Activated T-helper 1 cell treated with anti-CD3 and anti-CD28 coated beads, Interleukin-12 subunit alpha, Interleukin-12 subunit beta, Interleukin-2, Interleukin-4 antibody, amounts not matched to agents 30 ng/mL and 10 ng/mL and 1 ng/mL, durations not matched to agents 14 hours and 24 hours and 36 hours (primary cell): ENCODE data around the gene SLC16A10. TPM values are rescaled to one million over a fixed set of nuclear protein-coding genes. Genes with fewer than 3 reads are reported as not detected.

ENCODE experiments used
- DNase-seq: peaks from one replicate; pipeline ENCODE4 v3.0.0; 2021; ENCODE audit warnings: low spot score
- H3K27ac Mint-ChIP-seq: one replicate; pipeline ENCODE4 v1.8.0; 2021; ENCODE audit warnings: mild to moderate bottlenecking, mixed read lengths
- H3K27me3 Mint-ChIP-seq: one replicate; pipeline ENCODE4 v1.8.0; 2022; ENCODE audit warnings: mild to moderate bottlenecking, moderate library complexity, mixed read lengths; ENCODE audit not compliant: insufficient read depth
- H3K36me3 Mint-ChIP-seq: one replicate; pipeline ENCODE4 v1.8.0; 2021; ENCODE audit warnings: low read depth, mixed read lengths
- H3K4me1 Mint-ChIP-seq: one replicate; pipeline ENCODE4 v1.8.0; 2021; ENCODE audit warnings: low read depth, mixed read lengths
- H3K4me3 Mint-ChIP-seq: one replicate; pipeline ENCODE4 v1.8.0; 2021; ENCODE audit warnings: mild to moderate bottlenecking, moderate library complexity, mixed read lengths
- H3K9me3 Mint-ChIP-seq: one replicate; pipeline ENCODE4 v1.8.0; 2021; ENCODE audit warnings: mixed read lengths
- intact Hi-C: fragments of 100-400 bp; cut with micrococcal nuclease; formaldehyde crosslinking; loops from one replicate; pipeline ENCODE4 v1.15.1; 2024
- total RNA-seq: library from RNA; stranded (reverse); gene quantifications from 2 replicates; pipeline ENCODE4 v1.2.3, GENCODE V29; 2022

The SLC16A10 gene
- total RNA-seq, 1 donor from 2014 or later, result 2.8 TPM

DNA sequence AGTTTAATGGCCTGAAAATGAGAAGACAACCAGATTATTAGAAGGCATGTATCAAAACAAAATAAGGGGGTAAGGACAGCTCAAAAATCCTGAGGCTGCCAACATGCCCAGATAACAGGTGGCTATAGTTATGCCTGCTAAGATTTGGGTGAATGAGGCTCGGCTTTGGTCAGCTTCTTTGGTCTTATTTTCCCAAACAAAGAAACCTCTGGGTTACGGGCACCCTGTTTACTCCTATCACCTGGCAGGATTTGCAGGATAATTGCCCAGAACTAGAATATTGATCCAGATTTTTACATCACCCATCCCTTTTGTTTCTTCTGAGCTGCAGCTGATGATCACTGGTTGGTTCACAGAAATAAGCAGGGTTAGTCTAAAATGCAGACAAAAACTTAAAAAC, 74.3 kb downstream of the SLC16A10 start:
- H3K4me1 Mint-ChIP-seq, result peaks cover 6% of the 10 kb centered on the region
- H3K27ac Mint-ChIP-seq, result no peak overlapping the region
- intact Hi-C loops, result no loop called here
- no peak overlapping the region for H3K4me3 Mint-ChIP-seq
- H3K9me3 Mint-ChIP-seq, result peaks cover 35% of the 10 kb centered on the region
- H3K27me3 Mint-ChIP-seq, result no peaks in the 10 kb centered on the region
- DNase-seq, result no peak
- no peaks in the 10 kb centered on the region for H3K36me3 Mint-ChIP-seq

DNA sequence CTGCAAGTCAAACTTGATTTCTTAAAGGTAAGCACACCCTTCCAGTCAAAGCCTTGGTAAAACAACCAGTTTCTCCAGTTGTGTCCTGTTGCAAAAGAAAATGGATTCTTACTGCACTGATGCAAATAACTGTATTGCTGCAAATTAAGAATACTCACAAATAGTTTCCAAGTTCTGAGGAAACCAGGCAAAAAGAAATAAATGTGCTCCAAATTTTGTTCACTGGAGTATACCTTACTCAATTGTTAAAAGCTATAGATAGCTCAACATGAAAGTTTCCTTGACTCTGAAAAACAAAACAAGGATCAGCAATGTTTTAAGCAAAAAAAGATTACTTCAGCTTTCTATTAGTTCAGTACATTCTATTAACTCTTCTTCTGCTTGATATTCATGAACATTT, 75.2 kb downstream of the SLC16A10 start:
- intact Hi-C loops, result no loop called here
- Mint-ChIP-seq H3K4me1 (peaks cover 6% of the 10 kb centered on the region), H3K9me3 (peaks cover 35% of the 10 kb centered on the region), H3K27me3 (no peaks in the 10 kb centered on the region), H3K27ac (no peak overlapping the region), H3K36me3 (no peaks in the 10 kb centered on the region), H3K4me3 (no peak overlapping the region)
- DNase-seq, result no peak

DNA sequence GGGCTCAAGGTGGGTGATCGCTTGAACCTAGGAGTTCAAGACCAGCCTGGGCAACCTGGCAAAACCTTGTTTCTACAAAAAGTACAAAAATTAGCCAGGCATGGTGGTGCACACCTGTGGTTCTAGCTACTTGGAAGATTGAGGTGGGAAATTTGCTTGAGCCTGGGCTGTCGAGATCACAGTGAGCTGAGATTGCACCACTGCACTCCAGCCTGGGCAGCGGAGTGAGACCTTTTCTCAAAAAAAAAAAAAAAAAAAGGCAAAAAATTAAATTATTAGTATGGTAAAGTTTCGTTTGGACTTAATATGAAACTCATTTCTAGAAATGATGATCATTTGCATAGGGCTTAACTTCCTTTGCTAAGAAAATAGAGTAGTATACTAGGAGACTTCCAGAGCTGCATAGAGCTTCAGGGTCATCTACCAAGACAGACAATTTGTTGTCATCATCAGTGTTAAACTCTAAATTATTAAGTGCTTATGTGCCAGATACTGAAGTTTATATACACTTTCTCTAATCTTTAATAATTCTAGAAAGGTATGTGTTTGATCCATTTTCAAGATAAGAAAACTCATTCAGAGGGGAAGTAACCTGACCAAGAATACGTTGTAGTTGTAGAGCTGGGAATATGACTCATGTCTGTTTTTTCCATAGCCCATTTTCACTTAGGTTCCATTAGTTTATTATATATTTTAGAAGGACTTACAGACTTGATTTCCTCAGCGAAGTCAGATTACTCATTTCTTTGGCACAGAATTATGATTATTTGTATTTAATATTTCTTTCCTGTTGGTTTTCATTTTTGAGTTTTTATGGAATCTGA, 84.5 kb downstream of the SLC16A10 start:
- Mint-ChIP-seq H3K4me1 (peaks cover 11% of the 10 kb centered on the region), H3K27me3 (peaks cover 5% of the 10 kb centered on the region), H3K4me3 (no peak overlapping the region), H3K9me3 (no peaks in the 10 kb centered on the region), H3K27ac (no peak overlapping the region), H3K36me3 (no peaks in the 10 kb centered on the region)
- intact Hi-C loops, result no loop called here
- no peak for DNase-seq

DNA sequence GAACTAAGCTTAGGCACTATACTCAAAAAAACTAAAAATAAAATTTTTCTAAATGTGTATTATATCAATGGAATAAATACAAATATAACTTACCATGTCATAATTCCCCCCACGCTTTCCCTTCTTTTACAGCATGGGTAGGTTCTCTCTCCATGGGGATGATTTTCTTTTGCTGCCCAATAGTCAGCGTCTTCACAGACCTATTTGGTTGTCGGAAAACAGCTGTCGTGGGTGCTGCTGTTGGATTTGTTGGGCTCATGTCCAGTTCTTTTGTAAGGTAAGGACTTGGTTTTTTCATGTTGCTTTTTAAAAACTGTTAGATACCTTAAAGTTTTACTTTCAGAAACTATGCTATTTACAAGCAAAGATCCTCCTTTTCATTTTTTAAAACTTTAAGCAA, 85.3 kb downstream of the SLC16A10 start:
- H3K9me3 Mint-ChIP-seq, result no peaks in the 10 kb centered on the region
- intact Hi-C loops, result no loop called here
- no peak overlapping the region for H3K4me3 Mint-ChIP-seq
- H3K27ac Mint-ChIP-seq, result no peak overlapping the region
- H3K4me1 Mint-ChIP-seq, result peaks cover 11% of the 10 kb centered on the region
- peaks cover 5% of the 10 kb centered on the region for H3K27me3 Mint-ChIP-seq
- H3K36me3 Mint-ChIP-seq, result no peaks in the 10 kb centered on the region
- DNase-seq, result no peak

DNA sequence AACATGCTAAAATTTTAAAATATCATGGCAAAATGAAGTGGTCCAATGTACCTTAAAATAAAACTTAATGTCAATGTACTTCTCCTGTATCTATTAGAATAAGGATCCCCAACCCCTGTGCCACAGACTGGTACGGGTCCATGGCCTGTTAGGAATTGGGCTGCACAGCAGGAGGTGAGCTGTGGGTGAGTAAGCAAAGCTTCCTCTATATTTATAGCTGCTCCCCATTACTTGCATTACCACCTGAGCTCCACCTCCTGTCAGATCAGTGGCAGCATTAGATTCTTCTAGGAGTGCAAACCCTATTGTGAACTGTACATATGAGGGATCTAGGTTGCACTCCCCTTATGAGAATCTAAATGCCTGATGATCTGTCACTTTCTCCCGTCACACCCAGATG, 86.0 kb downstream of the SLC16A10 start:
- Mint-ChIP-seq H3K4me1 (peaks cover 11% of the 10 kb centered on the region), H3K4me3 (no peak overlapping the region), H3K36me3 (no peaks in the 10 kb centered on the region), H3K27me3 (peaks cover 5% of the 10 kb centered on the region), H3K9me3 (no peaks in the 10 kb centered on the region), H3K27ac (no peak overlapping the region)
- intact Hi-C loops, result no loop called here
- DNase-seq, result no peak

DNA sequence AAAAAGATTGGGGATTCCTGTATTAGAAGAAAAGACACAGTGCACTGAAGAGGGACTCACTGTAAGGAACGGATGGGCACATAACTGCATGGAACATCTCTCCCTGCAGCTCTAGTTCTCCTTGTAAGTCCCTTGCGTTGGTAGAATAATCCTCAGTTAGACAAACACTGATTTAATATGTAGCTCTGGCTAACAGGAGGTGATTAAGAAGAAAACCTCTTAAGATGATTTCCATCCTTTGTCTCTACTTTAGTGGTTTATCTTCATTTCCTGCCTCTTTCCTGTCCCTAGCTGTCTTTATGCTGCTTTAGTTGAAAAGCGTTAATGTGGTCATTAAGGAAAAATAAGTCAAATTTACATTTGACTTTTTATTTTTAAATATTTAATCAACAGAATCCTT, 86.6 kb downstream of the SLC16A10 start:
- H3K27me3 Mint-ChIP-seq, result peaks cover 5% of the 10 kb centered on the region
- peaks cover 11% of the 10 kb centered on the region for H3K4me1 Mint-ChIP-seq
- no peak overlapping the region for H3K27ac Mint-ChIP-seq
- DNase-seq, result no peak
- no peaks in the 10 kb centered on the region for H3K36me3 Mint-ChIP-seq
- intact Hi-C loops, result no loop called here
- no peaks in the 10 kb centered on the region for H3K9me3 Mint-ChIP-seq
- H3K4me3 Mint-ChIP-seq, result no peak overlapping the region

DNA sequence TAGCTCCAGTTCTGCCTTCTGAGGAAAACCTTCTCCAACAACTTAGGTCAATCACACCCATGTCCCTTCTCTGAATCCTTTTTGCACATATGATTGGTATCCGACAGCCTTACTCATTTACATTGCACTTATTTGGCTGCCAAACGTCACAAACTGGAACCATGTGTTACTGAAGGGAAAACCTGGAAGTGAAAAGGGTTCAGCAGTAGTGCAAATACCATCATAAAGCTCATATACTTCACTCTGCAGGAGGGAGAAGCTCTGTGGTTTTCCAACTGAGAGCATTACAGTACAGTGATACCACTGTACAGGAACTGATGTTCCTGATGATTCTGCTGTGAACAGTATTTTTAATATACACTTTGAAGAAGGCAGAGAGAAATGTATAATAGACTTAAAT, 87.8 kb downstream of the SLC16A10 start:
- intact Hi-C loops, result no loop called here
- peaks cover 5% of the 10 kb centered on the region for H3K27me3 Mint-ChIP-seq
- H3K27ac Mint-ChIP-seq, result no peak overlapping the region
- peaks cover 11% of the 10 kb centered on the region for H3K4me1 Mint-ChIP-seq
- H3K9me3 Mint-ChIP-seq, result no peaks in the 10 kb centered on the region
- no peak overlapping the region for H3K4me3 Mint-ChIP-seq
- no peak for DNase-seq
- H3K36me3 Mint-ChIP-seq, result no peaks in the 10 kb centered on the region

DNA sequence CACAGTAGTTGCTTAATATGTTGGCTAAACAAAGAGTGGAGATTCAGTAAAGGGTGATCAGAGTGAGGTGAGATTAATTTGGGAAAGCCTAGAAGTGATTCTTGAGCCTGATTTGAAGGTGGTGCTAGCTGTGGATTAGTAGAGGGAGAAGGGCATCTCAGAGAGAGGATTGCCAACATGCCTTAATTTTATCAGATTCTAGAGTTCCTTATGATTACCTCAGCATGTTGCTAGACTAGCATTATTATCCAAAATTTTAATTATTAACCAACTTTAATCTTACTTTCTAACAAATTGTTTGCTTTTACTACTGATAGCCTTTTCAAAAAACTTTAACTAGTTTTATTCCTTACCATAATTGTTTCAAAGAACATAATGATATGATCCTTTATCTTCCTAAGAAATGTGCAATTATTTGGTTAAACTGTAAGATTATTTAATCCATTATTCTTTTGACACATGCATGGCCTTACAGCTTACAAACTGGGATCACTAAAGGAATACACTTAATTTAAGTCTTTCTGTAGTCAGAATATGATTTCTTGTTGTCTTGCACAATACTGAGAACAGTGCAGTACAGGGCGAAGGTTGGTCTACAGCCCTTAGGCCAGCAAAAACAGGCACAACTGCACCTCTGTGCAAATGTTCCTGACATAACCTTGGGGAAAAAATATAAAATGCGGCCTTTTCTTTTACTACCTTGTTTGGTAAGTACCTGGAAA, 88.9 kb downstream of the SLC16A10 start:
- peaks cover 11% of the 10 kb centered on the region for H3K4me1 Mint-ChIP-seq
- intact Hi-C loops, result no loop called here
- H3K4me3 Mint-ChIP-seq, result no peak overlapping the region
- no peak for DNase-seq
- peaks cover 3% of the 10 kb centered on the region for H3K27me3 Mint-ChIP-seq
- H3K36me3 Mint-ChIP-seq, result no peaks in the 10 kb centered on the region
- H3K27ac Mint-ChIP-seq, result no peak overlapping the region
- no peaks in the 10 kb centered on the region for H3K9me3 Mint-ChIP-seq

DNA sequence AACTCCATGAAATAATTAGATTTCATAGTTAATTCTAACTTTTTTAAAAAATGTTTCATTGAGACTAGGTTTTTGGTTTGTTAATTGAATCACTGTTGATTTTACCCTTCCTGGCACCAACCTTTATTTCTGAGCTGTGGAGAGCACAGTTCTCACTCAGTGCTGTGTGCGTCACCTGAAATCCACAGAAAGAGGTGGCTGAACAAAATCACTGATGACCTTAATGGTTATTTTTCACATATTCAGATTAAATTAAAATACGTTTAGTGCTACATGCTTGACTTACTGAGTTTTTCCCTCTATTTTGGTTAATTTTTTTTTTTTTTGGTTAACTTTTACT, 89.4 kb downstream of the SLC16A10 start:
- no peak overlapping the region for H3K27ac Mint-ChIP-seq
- H3K9me3 Mint-ChIP-seq, result no peaks in the 10 kb centered on the region
- intact Hi-C loops, result no loop called here
- no peaks in the 10 kb centered on the region for H3K36me3 Mint-ChIP-seq
- H3K4me3 Mint-ChIP-seq, result no peak overlapping the region
- no peak for DNase-seq
- no peaks in the 10 kb centered on the region for H3K27me3 Mint-ChIP-seq
- peaks cover 11% of the 10 kb centered on the region for H3K4me1 Mint-ChIP-seq

DNA sequence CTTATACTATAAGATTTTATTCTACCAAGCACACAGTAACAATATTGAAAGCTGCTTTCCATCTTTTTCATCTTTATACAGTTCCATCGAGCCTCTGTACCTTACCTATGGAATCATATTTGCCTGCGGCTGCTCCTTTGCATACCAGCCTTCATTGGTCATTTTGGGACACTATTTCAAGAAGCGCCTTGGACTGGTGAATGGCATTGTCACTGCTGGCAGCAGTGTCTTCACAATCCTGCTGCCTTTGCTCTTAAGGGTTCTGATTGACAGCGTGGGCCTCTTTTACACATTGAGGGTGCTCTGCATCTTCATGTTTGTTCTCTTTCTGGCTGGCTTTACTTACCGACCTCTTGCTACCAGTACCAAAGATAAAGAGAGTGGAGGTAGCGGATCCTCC, 89.8 kb downstream of the SLC16A10 start:
- Mint-ChIP-seq H3K27ac (no peak overlapping the region), H3K4me3 (no peak overlapping the region), H3K9me3 (no peaks in the 10 kb centered on the region), H3K27me3 (no peaks in the 10 kb centered on the region), H3K4me1 (peaks cover 11% of the 10 kb centered on the region), H3K36me3 (no peaks in the 10 kb centered on the region)
- intact Hi-C loops, result no loop called here
- no peak for DNase-seq

DNA sequence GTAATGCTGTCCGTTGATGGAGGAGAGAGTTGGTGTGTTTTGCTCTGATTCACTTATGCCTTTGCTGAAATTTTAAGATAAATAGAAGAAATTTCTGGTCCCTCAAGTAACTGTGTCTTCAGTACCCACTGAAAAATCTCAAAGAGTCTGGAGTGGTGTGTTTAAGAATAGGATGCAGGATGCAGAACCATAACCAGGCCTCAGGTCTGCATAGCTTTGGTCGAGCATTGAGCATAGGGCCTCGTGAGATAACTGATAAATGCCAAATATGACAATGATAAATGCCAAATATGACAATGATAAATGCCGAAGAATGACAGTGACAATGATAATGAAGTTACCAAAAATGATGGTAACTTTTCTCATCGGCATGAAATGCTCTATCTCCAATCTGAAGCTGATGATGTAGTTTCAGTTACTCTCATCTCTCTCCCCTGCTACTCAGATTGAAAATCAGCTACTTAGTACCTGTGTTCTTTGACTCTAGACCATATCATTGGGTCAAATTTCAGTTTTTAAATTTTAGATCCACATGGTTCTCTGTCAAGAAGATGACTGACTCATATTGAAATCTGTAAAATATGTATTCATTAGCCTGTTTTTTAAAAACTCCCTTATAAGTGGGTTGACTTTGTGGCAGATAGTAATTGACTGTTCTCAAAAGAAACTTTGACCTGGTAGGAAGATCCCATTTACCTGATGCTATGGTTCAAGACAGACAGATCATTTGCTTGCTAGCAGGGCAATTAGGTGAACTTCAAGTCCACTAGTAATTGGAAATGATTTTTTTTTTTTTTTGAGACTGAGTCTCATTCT, 96.6 kb downstream of the SLC16A10 start:
- Mint-ChIP-seq H3K4me3 (no peak overlapping the region), H3K9me3 (no peaks in the 10 kb centered on the region), H3K4me1 (no peaks in the 10 kb centered on the region), H3K36me3 (no peaks in the 10 kb centered on the region), H3K27ac (no peak overlapping the region), H3K27me3 (no peaks in the 10 kb centered on the region)
- intact Hi-C loops, result no loop called here
- DNase-seq, result no peak

DNA sequence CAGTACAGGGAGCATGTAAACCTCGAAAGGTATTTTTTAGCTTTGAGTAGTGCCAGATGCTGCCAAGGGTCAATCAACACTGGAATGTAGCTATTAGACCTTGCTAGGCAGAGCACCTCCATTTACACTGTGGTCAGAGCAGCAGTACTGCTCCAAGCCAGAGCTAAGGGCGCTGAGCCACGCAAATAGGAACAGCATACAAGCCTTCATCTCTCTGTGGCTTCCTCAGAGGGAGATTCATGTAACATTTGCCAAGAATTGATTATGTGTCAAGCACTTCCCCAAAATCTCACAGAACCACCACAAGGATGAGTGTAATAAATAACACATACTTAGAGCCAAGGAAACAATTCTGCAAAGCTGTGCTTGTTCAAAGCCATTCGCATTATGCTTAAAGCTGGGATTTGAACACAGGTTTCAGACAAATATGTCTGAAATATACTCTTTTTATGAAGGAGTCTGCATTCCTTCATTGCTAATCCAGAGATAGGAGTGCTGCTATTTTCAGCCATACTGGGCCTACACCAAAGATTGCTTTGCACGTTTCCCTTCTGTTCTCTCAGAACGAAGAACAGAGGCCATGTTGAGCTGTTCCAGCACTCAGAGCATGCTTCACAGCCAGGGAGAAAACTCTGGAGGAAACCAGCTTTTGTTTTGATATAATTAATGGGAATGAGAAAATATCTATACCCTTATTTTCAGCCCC, 97.7 kb downstream of the SLC16A10 start:
- H3K4me1 Mint-ChIP-seq, result no peaks in the 10 kb centered on the region
- H3K27me3 Mint-ChIP-seq, result peaks cover 1% of the 10 kb centered on the region
- no peaks in the 10 kb centered on the region for H3K36me3 Mint-ChIP-seq
- intact Hi-C loops, result no loop called here
- H3K27ac Mint-ChIP-seq, result no peak overlapping the region
- H3K4me3 Mint-ChIP-seq, result no peak overlapping the region
- no peaks in the 10 kb centered on the region for H3K9me3 Mint-ChIP-seq
- no peak for DNase-seq
